SU-DHL-6 (cell line): ENCODE measurements around the gene THSD7B.

Experiments used
- H2AFZ ChIP-seq: fragments of 200-600 bp; sonication (generic); 2 replicates; pipeline ENCODE4 v1.6.1; 2014; ENCODE audit warnings: low read depth, mild to moderate bottlenecking, moderate library complexity, mixed read lengths, antibody characterized with exemption, low read length; ENCODE audit not compliant: severe bottlenecking
- H3F3A ChIP-seq: fragments of 200-600 bp; shearing (Covaris generic); 2 replicates; pipeline ENCODE4 v1.6.0; 2016; ENCODE audit warnings: antibody characterized with exemption, mild to moderate bottlenecking; ENCODE audit not compliant: insufficient read depth
- H3K27ac ChIP-seq: fragments of 200-600 bp; sonication (generic); 2 replicates; pipeline ENCODE4 v1.5.1; 2016; ENCODE audit warnings: low read depth, mild to moderate bottlenecking, low read length, moderate library complexity, mixed read lengths
- H3K27me3 ChIP-seq: fragments of 200-600 bp; sonication (generic), shearing (Covaris generic); 2 replicates; pipeline ENCODE4 v1.6.0; 2014; ENCODE audit warnings: mild to moderate bottlenecking, low read length
- H3K36me3 ChIP-seq: fragments of 200-600 bp; sonication (generic); 2 replicates; pipeline ENCODE4 v1.6.1; 2014; ENCODE audit warnings: mild to moderate bottlenecking, low read length, mixed read lengths
- H3K4me2 ChIP-seq: fragments of 300-600, 200-600 bp; shearing (Covaris generic), sonication (generic); 2 replicates; pipeline ENCODE4 v1.6.0; 2014; ENCODE audit warnings: low read length, low read depth, mild to moderate bottlenecking; ENCODE audit not compliant: poor library complexity, severe bottlenecking
- H3K4me3 ChIP-seq: fragments of 200-600 bp; sonication (generic); 2 replicates; pipeline ENCODE4 v1.5.1; 2014; ENCODE audit warnings: antibody characterized with exemption, low read length, mild to moderate bottlenecking, mixed read lengths; ENCODE audit not compliant: insufficient read depth, poor library complexity, severe bottlenecking
- H3K79me2 ChIP-seq: fragments of 200-600 bp; sonication (generic); 2 replicates; pipeline ENCODE4 v1.6.1; 2014; ENCODE audit warnings: mild to moderate bottlenecking, low read length, moderate library complexity; ENCODE audit not compliant: insufficient read depth
- H3K9ac ChIP-seq: fragments of 200-600 bp; sonication (generic); 2 replicates; pipeline ENCODE4 v1.7.0; 2014; ENCODE audit warnings: mild to moderate bottlenecking, low read length
- H3K9me2 ChIP-seq: fragments of 200-600 bp; sonication (generic); replicated peaks from 2 replicates; pipeline ENCODE4 v1.6.1; 2014; ENCODE audit warnings: low read length; ENCODE audit not compliant: insufficient read depth
- H3K9me3 ChIP-seq: fragments of 200-600 bp; sonication (generic); 2 replicates; pipeline ENCODE4 v1.6.1; 2014; ENCODE audit warnings: low read length, mixed read lengths; ENCODE audit not compliant: insufficient read depth
- H4K20me1 ChIP-seq: fragments of 200-600 bp; sonication (generic); 2 replicates; pipeline ENCODE4 v1.6.1; 2014; ENCODE audit warnings: low read depth, mild to moderate bottlenecking, antibody characterized with exemption, low read length, moderate library complexity, mixed read lengths
- EZH2phosphoT487 ChIP-seq: fragments of 200-600 bp; sonication (generic), shearing (Covaris generic); conservative IDR thresholded peaks from 2 replicates; pipeline ENCODE4 v1.6.1; 2018; ENCODE audit warnings: mild to moderate bottlenecking, antibody characterized with exemption, low read length, moderate library complexity, mixed read lengths
- TF ChIP-seq, protein P1 (sequence below): fragments of 200-600 bp; sonication (generic); IDR thresholded peaks from one replicate; pipeline ENCODE4 v1.5.1; 2017; ENCODE audit warnings: antibody characterized with exemption, mild to moderate bottlenecking, low read length, moderate library complexity; ENCODE audit not compliant: insufficient read depth, poor library complexity, severe bottlenecking

THSD7B gene

DNA sequence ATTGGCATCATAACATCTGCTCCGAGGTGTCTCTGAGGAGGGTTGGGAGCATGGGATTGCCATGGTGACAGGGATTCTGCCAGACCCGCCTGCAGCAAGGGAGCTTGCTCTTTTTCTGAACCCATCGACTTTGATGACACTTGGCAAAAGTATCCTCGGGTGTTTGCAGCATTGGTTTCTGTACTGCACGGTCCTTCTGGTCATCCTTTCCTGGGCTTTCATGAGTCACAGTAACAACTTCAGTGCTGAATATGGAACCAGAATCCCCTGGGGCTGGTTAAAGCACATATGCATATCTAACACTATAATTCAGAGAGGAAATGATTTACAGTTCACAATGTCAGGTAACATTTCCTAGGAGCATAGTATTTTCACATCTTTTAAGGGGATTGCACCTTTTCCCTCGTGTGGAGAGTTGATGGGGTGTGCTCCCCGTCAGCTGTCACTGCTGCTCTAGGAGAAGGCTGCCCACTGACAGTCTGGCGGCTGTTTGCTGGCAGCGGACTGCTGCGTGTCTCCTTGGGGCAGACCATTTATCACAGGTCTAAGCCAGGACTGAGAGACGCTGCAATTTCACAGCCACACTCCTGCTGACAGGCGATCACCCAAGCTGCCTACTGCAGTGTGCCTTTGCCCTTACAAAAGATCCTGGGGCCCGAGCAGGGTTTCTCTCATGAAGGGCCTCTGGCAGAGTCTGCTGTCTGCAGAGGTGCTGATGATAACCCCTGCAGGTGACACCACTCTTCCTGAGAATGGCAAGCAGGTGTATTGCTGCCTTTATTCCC lies 425.3 kb downstream of the THSD7B start:
- Histone ChIP-seq H3K9me2 (no peaks in the 10 kb centered on the region), H2AFZ (no peak overlapping the region), H4K20me1 (no peaks in the 10 kb centered on the region), H3K27me3 (no peaks in the 10 kb centered on the region), H3F3A (no peaks in the 10 kb centered on the region), H3K4me3 (no peak overlapping the region), H3K9me3 (no peaks in the 10 kb centered on the region), H3K9ac (no peak overlapping the region), H3K27ac (no peak overlapping the region), H3K4me2 (no peak overlapping the region), H3K36me3 (no peaks in the 10 kb centered on the region), H3K79me2 (no peaks in the 10 kb centered on the region)
- no peak for TF ChIP-seq EZH2phosphoT487
- TF ChIP-seq, protein P1, sequence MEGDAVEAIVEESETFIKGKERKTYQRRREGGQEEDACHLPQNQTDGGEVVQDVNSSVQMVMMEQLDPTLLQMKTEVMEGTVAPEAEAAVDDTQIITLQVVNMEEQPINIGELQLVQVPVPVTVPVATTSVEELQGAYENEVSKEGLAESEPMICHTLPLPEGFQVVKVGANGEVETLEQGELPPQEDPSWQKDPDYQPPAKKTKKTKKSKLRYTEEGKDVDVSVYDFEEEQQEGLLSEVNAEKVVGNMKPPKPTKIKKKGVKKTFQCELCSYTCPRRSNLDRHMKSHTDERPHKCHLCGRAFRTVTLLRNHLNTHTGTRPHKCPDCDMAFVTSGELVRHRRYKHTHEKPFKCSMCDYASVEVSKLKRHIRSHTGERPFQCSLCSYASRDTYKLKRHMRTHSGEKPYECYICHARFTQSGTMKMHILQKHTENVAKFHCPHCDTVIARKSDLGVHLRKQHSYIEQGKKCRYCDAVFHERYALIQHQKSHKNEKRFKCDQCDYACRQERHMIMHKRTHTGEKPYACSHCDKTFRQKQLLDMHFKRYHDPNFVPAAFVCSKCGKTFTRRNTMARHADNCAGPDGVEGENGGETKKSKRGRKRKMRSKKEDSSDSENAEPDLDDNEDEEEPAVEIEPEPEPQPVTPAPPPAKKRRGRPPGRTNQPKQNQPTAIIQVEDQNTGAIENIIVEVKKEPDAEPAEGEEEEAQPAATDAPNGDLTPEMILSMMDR = no peak

DNA sequence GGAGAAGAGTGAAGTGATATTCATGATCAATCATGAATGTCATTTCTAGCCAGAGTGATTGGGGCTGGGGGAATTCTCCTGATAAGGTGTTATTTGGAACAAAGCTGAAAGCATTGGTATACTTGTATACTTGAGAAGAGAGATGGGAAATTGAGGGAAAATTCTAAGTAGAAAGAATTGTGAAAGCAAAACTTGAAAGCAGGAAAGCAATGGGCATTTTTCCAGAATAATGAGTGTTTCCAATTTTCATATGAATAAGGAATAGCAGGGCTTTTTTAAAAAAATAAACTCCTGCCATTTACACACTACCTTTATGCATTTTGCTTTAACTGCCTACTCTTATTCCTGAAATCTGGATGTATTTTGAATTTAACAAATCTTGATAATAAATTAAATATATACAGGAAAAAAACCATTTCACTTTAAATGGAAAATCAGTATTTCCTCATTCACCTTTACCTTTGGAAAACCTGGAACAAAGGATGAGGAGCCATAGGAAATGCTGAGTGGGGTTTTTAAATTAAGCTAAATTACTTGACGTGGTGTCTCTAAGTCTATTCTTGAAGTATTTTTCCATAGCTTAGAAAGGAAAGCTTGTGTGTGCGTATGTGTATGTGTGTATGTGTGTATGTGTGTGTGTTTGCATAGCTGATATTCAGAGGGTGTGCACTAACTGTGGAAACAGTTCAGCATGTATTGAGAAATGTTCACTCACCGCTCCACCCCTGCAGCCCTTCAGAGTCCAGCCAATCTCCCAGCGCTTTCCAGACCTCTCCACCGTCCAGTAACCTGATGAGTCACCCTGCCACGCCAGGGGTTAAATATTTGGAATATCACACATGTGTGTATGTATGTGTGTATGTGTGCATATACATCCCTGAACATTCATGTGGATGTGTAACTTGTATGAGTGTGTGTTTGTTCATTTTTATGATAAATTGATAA lies 427.3 kb downstream of the THSD7B start:
- Histone ChIP-seq H3K9me3 (no peaks in the 10 kb centered on the region), H3F3A (no peaks in the 10 kb centered on the region), H3K9me2 (no peaks in the 10 kb centered on the region), H3K4me2 (no peak overlapping the region), H3K27me3 (no peaks in the 10 kb centered on the region), H3K79me2 (no peaks in the 10 kb centered on the region), H3K4me3 (no peak overlapping the region), H3K9ac (no peak overlapping the region), H2AFZ (no peak overlapping the region), H3K27ac (no peak overlapping the region), H3K36me3 (no peaks in the 10 kb centered on the region), H4K20me1 (no peaks in the 10 kb centered on the region)
- TF ChIP-seq, protein P1 = no peak
- no peak for TF ChIP-seq EZH2phosphoT487

- H4K20me1 ChIP-seq = no peaks in the 10 kb centered on the region
- no peak overlapping the region for H2AFZ ChIP-seq
- no peak overlapping the region for H3K9ac ChIP-seq
- no peaks in the 10 kb centered on the region for H3K9me2 ChIP-seq
- H3K4me2 ChIP-seq = no peak overlapping the region
- no peak overlapping the region for H3K4me3 ChIP-seq
- H3F3A ChIP-seq = no peaks in the 10 kb centered on the region
- no peaks in the 10 kb centered on the region for H3K79me2 ChIP-seq
- no peaks in the 10 kb centered on the region for H3K36me3 ChIP-seq
- TF ChIP-seq, protein P1 = no peak
- TF ChIP-seq EZH2phosphoT487 = no peak
- H3K27ac ChIP-seq = no peak overlapping the region
- H3K9me3 ChIP-seq = no peaks in the 10 kb centered on the region
- H3K27me3 ChIP-seq = no peaks in the 10 kb centered on the region
These were observed 428.1 kb downstream of the THSD7B start for GRCh38 chr2:137193401-137193800.
